Nephron progenitor cell (in vitro differentiated cells): ENCODE measurements around the gene BLNK.

Experiments used
- DNase-seq: peaks from one replicate; pipeline ENCODE4 v3.0.0; 2021
- H3K27ac Mint-ChIP-seq: 2 replicates; pipeline ENCODE4 v1.8.0; 2021; ENCODE audit warnings: mild to moderate bottlenecking, moderate library complexity, mixed read lengths
- H3K27me3 Mint-ChIP-seq: 2 replicates; pipeline ENCODE4 v1.8.0; 2021; ENCODE audit warnings: mild to moderate bottlenecking, low read depth, mixed read lengths; ENCODE audit not compliant: poor library complexity
- H3K36me3 Mint-ChIP-seq: 2 replicates; pipeline ENCODE4 v1.8.0; 2021; ENCODE audit warnings: low read depth, mixed read lengths
- H3K4me1 Mint-ChIP-seq: 2 replicates; pipeline ENCODE4 v1.8.0; 2021; ENCODE audit warnings: mixed read lengths
- H3K4me3 Mint-ChIP-seq: 2 replicates; pipeline ENCODE4 v1.8.0; 2021; ENCODE audit warnings: mild to moderate bottlenecking, moderate library complexity, mixed read lengths
- H3K9me3 Mint-ChIP-seq: 2 replicates; pipeline ENCODE4 v1.8.0; 2021; ENCODE audit warnings: mild to moderate bottlenecking, moderate library complexity, mixed read lengths
- TF ChIP-seq, protein P1 (sequence below): fragments of 200-600 bp; sonication (generic); IDR thresholded peaks from 2 replicates; pipeline ENCODE4 v1.5.0; 2021; ENCODE audit warnings: antibody characterized with exemption

The BLNK gene

DNA sequence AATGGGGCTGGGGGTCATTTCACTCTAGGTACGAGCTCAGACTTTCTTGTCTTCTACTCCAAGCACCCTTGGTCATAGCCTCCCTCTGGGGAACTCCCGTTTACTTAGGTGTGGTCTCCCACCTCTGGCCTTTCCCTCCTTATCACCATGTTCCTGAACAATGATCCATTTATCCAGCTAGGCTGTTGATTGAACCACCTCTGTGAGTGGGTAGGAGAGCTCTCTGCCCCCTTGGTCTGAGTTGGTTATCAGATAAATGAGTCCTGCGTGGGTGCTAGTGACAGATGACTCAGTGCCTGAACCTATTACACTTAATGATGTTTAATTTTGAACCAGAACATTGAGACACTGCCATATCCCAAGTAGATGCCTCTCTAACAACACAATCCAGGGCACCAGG is 9.4 kb downstream of the BLNK start:
- H3K9me3 Mint-ChIP-seq: no peaks in the 10 kb centered on the region
- no peaks in the 10 kb centered on the region for H3K36me3 Mint-ChIP-seq
- TF ChIP-seq, protein P1, sequence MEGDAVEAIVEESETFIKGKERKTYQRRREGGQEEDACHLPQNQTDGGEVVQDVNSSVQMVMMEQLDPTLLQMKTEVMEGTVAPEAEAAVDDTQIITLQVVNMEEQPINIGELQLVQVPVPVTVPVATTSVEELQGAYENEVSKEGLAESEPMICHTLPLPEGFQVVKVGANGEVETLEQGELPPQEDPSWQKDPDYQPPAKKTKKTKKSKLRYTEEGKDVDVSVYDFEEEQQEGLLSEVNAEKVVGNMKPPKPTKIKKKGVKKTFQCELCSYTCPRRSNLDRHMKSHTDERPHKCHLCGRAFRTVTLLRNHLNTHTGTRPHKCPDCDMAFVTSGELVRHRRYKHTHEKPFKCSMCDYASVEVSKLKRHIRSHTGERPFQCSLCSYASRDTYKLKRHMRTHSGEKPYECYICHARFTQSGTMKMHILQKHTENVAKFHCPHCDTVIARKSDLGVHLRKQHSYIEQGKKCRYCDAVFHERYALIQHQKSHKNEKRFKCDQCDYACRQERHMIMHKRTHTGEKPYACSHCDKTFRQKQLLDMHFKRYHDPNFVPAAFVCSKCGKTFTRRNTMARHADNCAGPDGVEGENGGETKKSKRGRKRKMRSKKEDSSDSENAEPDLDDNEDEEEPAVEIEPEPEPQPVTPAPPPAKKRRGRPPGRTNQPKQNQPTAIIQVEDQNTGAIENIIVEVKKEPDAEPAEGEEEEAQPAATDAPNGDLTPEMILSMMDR: no peak
- no peak overlapping the region for H3K27ac Mint-ChIP-seq
- peaks cover 15% of the 10 kb centered on the region for H3K27me3 Mint-ChIP-seq
- peaks cover 2% of the 10 kb centered on the region for H3K4me1 Mint-ChIP-seq
- no peak overlapping the region for H3K4me3 Mint-ChIP-seq
- no peak for DNase-seq

DNA sequence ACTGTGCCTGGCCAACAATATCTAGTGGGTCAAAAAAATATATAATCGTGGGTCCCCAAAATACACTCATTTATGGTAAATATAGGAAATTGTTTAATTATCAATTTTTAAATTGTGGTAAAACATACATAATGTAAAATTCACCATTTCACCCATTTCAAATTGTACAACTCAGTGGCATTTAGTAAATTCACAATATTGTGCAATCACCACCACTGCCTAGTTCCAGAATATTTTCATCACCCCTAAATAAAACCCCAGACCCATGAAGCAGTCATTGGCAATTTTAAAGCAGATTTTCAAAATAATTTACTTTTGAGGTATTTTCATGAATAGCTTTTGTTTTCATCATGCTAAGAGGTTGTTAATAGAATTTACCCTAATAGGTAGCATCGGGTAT is 10.2 kb downstream of the BLNK start:
- Mint-ChIP-seq H3K27me3 (peaks cover 15% of the 10 kb centered on the region), H3K4me3 (no peak overlapping the region), H3K36me3 (no peaks in the 10 kb centered on the region), H3K4me1 (peaks cover 4% of the 10 kb centered on the region), H3K9me3 (no peaks in the 10 kb centered on the region), H3K27ac (no peak overlapping the region)
- no peak for DNase-seq
- TF ChIP-seq, protein P1: no peak

DNA sequence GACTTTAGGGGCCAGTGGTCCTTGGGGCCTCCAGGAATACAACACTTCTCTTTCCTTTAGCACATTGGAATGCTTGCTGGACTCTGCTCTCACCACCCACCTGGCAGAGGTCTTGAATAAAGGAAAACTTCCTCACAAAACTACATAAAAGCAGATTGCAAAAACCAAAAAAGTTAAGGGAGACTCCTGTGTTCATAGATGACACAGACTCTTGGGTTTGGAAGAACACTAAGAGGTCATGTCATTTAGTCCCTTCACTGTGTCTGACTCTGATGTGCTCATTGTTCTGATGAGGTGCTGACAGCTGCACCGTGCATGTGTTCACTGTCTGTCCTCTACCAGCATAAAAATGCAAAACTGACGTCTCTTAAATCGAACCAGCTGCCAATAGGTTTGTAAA is 11.4 kb downstream of the BLNK start:
- TF ChIP-seq, protein P1: no peak
- no peaks in the 10 kb centered on the region for H3K9me3 Mint-ChIP-seq
- no peaks in the 10 kb centered on the region for H3K36me3 Mint-ChIP-seq
- H3K27me3 Mint-ChIP-seq: peaks cover 15% of the 10 kb centered on the region
- H3K4me1 Mint-ChIP-seq: peaks cover 12% of the 10 kb centered on the region
- H3K27ac Mint-ChIP-seq: no peak overlapping the region
- no peak overlapping the region for H3K4me3 Mint-ChIP-seq
- no peak for DNase-seq

DNA sequence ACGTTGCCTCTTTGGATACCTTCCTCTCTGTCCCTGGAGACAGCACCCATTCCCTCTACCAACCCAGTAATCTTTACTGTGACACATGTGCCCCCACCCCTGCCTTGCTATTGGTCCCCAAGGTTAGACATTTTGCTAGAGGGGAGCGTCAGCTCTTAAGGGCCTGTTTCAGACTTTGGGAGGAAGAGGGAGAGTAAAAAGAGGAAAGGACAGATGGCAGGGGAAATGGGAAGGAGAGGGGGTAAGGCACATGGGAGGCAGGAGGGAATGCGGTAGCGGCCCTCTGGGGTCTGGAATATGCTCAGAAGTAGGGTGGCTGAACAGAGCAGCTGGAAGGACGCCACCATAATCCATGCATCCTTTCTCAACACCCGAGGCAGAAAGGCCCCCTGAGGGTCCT is 12.2 kb downstream of the BLNK start:
- no peaks in the 10 kb centered on the region for H3K36me3 Mint-ChIP-seq
- no peak for DNase-seq
- no peak overlapping the region for H3K4me3 Mint-ChIP-seq
- peaks cover 13% of the 10 kb centered on the region for H3K27me3 Mint-ChIP-seq
- TF ChIP-seq, protein P1: no peak
- H3K4me1 Mint-ChIP-seq: peaks cover 16% of the 10 kb centered on the region
- H3K9me3 Mint-ChIP-seq: no peaks in the 10 kb centered on the region
- no peak overlapping the region for H3K27ac Mint-ChIP-seq

DNA sequence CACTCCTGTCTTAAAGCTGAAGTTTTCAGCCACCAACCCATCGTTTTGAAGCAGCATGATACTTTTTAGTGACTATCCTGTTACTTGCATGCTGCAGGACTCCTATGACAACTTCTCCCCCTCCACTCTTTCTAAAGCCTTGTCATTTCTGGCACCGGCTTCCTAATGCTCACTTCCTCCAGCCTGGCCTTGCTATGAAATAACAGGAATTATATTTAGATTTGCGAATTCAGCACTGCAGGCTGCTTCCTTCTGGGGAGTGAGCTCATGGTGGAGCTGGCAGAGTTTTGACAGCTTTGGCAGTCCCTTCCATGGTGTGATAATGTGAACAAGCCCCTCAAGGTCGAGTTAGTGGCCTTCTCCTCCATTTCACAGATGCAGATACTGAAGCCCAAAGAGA is 13.4 kb downstream of the BLNK start:
- DNase-seq: no peak
- Mint-ChIP-seq H3K4me3 (no peak overlapping the region), H3K27me3 (peaks cover 11% of the 10 kb centered on the region), H3K36me3 (no peaks in the 10 kb centered on the region), H3K9me3 (no peaks in the 10 kb centered on the region), H3K4me1 (peaks cover 20% of the 10 kb centered on the region), H3K27ac (no peak overlapping the region)
- TF ChIP-seq, protein P1: no peak

DNA sequence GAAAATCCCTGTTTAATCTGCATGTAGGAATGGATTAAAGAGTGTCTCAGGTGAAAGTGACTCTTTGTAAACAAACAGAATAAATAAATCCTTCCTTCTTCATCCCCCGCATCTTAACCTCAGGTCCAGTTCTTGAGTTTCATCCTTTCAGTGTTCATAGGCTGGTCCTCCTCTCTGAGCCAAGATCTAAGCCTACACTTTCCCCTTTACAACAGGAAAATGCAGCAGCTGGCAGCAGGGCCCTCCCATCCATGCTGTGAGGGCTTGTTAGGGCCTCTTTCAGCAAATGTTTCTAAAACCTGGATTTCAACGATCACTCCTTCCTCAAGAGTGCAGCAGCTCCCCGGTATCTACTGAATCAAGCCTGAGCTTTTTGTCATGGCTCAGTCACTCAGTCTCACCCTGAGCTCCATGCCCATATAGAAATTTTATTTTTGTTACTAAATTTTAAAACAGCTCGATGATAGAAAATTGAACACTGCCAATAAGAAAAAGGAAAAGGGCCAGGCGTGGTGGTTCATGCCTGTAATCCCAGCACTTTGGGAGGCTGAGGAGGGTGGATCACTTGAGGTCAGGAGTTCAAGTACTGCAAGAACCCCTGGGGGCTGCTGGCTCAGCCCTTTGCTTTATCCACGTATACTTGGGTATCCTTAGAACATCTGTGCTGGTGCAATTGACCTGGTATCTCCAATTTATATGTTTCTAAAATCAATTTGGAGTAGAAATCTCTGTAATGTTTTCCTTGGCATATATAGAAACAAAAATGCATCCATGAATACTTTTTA is 15.6 kb downstream of the BLNK start:
- H3K27ac Mint-ChIP-seq: peak overlapping the region; percentile 73

More for the DNA sequence above, 15.6 kb downstream of the BLNK start:
- H3K4me1 Mint-ChIP-seq: peaks cover 21% of the 10 kb centered on the region
- TF ChIP-seq, protein P1: no peak
- H3K36me3 Mint-ChIP-seq: no peaks in the 10 kb centered on the region
- DNase-seq: no peak
- H3K4me3 Mint-ChIP-seq: no peak overlapping the region
- no peaks in the 10 kb centered on the region for H3K9me3 Mint-ChIP-seq
- peaks cover 8% of the 10 kb centered on the region for H3K27me3 Mint-ChIP-seq
